Measurements from ENCODE around the gene FRMPD4.

The FRMPD4 gene

DNA sequence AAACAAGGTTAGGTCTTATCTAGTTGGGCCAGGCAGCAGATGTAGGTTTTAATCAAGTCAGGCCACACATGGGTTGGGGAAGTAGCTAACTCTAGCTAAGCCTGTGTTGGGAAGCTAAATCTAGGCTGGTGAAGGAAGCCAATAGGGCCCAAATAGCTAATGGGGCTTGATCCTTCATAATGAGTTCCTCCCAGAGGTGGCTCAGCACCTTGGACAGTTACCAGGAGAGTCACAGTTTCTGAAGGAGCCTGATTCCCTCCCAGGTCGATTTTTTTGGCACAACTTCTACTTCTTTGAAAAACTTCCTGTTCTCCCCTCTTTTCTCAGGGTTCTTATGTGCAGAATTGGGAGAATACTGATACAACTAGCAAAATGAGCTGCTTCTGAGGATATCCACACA lies 410.5 kb downstream of the FRMPD4 start:
- DNase-seq, result no peak

- DNase-seq, result no peak
Observed at GRCh38 chrX:12554206-12554605, 415.9 kb downstream of the FRMPD4 start.

DNA sequence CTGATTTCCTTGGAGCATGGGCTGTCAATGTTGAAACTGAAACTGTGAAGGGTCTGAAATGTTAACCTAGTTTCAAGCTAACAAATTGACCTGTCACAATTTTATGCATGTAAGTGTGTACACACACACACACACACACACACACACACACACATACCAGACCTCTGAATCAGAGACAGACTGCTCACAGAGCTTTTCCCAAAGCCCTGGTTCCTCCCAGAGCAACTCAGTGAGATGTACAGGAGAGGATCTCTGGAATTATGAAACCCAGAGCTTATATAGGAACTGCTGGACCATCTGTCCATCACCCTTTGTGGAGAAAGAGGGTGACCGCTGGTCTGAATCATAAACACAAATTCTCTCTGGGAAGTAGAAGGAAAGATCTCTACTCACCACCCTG lies 424.8 kb downstream of the FRMPD4 start:
- no peak for DNase-seq

GRCh38 chrX:12564221-12564620 lies 425.9 kb downstream of the FRMPD4 start:
- no peak for DNase-seq

- no peak for DNase-seq
Observed at GRCh38 chrX:12567857-12568256, 429.6 kb downstream of the FRMPD4 start.

GRCh38 chrX:12570859-12571501 lies 432.7 kb downstream of the FRMPD4 start:
- no peak for DNase-seq

- no peak for DNase-seq
Observed at GRCh38 chrX:12579311-12579710, 441.0 kb downstream of the FRMPD4 start.

- DNase-seq, result no peak
Observed at GRCh38 chrX:12580548-12580947, 442.3 kb downstream of the FRMPD4 start.

GRCh38 chrX:12581546-12581945 lies 443.3 kb downstream of the FRMPD4 start:
- DNase-seq, result no peak

DNA sequence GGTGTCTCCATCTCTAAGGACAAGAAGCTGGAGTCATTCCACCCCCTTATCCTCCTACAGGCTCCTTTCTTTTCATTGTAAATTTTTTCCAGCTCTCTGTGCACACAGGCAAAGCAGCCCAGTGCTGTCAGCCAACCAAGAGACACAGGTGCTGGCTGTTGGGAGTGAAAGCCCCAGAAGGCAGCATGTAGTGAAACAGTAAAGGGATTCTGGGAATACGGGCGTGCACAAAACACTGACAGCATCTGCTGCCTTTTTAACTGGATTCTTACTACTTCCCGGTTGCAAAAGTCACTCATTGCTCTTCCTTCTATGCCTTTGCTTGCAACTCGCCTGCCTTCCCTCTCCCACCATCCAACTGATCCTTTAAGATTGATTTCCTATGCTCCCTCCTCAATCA lies 444.4 kb downstream of the FRMPD4 start:
- no peak for DNase-seq

DNA sequence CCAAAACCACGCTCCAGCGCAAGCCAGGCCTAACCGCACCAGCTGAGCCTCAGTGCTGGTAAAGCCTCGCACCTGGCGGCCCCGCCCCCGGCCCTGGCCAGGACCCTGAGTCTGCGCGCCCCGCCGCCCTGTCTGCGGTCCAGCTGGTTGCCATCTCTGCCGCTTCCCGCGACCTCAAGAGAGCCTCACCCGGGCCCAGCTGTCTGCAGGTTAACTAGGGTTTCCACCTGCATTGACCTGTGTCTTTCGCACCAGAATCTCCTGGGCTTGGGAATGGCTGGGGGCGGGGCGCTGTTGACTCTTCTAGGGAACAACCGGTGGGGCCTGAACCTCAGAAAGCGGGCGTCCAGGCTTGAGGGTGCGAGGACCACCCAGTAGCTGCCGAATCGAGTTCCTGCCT lies 445.3 kb downstream of the FRMPD4 start:
- no peak for DNase-seq

DNA sequence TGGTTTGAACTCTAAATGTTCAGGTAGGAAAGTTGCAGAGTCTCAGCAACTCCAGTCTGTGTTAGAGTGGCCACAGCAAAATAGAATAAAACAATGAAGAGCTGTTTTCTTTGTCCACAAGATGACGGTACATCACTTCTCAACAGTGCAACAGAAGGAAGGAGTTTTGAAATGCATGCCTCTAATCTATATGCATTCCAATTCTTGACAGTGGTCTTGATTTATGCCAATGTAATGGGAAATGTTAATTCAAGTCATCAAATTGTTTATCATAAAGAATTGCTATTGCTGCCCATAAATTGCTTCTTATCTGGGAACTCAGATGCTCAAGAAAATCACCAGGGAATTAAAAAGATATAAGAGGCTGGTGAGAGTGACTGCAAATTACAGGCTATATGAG lies 457.4 kb downstream of the FRMPD4 start:
- no peak for DNase-seq

GRCh38 chrX:12610079-12610478 lies 471.8 kb downstream of the FRMPD4 start:
- DNase-seq, result no peak

- no peak for DNase-seq
Observed at GRCh38 chrX:12611471-12611870, 473.2 kb downstream of the FRMPD4 start.

- DNase-seq, result no peak
Observed at GRCh38 chrX:12614266-12614665, 476.0 kb downstream of the FRMPD4 start.

DNA sequence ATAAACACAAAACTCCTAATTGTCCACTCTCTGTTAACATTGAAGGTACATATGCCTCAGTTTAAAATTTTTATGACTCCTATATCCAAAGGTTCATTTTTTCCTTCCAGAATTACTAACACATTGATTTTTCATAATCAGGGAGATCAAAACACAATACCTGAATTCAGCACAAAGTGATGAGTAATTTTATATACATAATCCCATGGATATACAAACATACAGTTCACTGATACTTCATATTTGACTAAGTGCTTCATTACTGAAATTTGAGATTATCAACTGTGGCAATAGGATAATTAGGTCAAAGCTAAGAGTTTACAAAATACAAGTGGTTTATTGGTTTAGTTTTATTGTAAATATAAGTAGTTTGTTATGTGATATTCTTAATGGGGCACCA lies 476.8 kb downstream of the FRMPD4 start:
- DNase-seq, result no peak

GRCh38 chrX:12617241-12617640 lies 479.0 kb downstream of the FRMPD4 start:
- no peak for DNase-seq

DNA sequence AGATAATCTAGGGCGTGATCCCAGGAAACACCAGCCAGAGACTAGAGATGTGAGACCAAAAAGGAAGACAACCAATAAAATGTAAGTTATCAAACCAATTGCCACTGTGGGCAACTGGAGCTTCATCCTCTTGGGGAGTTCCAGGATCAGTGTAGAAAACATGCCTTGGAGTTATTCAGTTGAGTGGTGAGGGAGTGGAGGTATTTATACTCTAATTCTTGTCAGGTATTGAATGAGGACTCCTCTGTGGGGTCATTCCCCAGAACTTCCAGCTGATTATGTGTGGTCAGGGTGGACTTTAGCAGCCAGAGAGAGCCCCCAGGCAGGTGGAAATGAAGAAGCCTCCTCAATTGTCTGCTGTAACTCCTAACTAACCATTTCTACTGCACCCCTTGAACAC lies 509.0 kb downstream of the FRMPD4 start:
- DNase-seq, result no peak

DNA sequence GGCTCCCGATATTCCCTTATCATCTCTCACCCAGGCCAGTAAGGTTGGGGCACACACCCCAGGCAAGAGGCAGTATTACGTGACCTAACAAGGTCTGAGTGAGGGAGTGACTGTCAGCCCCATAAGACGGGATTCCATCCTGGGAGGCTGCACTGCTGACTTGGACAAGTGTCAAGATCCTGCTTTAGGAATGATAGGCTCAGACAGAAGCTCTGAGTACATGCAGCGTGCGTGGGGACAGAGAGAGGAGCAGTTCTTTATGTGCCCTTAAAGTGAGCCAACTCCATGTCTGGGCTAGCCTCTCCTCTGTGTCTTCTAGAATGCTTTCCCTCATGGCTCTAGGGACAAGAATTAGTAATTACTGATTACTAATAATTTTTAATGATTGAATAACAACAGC lies 510.7 kb downstream of the FRMPD4 start:
- no peak for DNase-seq

GRCh38 chrX:12657433-12657832 lies 519.2 kb downstream of the FRMPD4 start:
- no peak for DNase-seq

GRCh38 chrX:12657881-12658280 lies 519.6 kb downstream of the FRMPD4 start:
- no peak for DNase-seq

DNA sequence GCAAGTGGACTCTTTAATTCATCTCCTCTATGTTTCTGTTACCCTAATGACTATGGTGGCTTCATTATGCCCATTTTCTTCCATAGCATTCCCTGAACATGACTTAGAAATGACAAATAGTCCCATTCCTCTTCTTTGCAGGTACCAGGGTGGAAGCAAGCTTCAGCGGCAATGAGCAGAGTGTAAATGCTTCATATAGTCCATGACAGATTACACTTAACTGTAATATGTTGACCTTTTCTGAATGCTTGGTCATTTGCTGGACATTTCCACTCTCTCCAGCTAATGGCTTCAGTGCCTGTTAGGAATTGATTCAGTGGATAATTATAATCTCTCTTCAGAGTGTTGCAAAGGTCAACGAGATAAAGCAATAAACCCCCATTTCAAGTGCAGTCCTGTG lies 523.2 kb downstream of the FRMPD4 start:
- no peak for DNase-seq

GRCh38 chrX:12672367-12673106 lies 534.3 kb downstream of the FRMPD4 start:
- no peak for DNase-seq

- DNase-seq, result no peak
Observed at GRCh38 chrX:12673487-12673886, 535.2 kb downstream of the FRMPD4 start.

DNA sequence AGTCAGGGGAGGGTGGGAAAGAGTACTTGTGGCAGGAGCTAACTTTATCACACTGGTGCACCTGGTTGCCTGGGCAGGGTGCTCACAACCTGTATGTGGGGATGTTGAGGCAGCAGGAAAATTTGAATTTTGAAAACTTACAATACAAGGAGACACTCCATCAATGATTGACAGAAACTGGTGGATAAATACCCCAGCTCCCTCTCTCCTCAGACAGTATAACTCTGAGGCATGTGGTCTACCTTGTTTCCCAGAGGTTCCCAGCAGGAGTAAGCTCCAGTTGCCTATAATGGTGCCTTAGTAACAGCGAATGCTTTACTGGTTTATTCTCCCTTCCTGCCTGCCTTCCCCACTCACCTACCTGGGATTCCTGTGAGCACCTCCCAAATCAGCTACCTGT lies 541.2 kb downstream of the FRMPD4 start:
- DNase-seq, result no peak

All from DMS79 treated with DMSO at 0.1 percent for 48 hours (cell line).